Small intestine (tissue), 7 donors: Measurements from ENCODE around the gene ZNF804B. TPM values are rescaled to one million over a fixed set of nuclear protein-coding genes. Genes with fewer than 3 reads are reported as not detected.

Experiments
- DNase-seq, 2 donors: peaks; one replicate each; pipeline versions ENCODE4 v3.0.0 to v3.0.0-alpha.2; 2013
- FAIRE-seq: peaks from 2 replicates; lab custom pipeline; 2012; peaks lifted over from hg19 to GRCh38; lab: Jason Lieb, UNC
- H3K27ac ChIP-seq, 3 donors: one replicate each; pipeline ENCODE4 v1.5.1; 2013; ENCODE audit warnings: low read length in 2 of 3, mild to moderate bottlenecking in 2 of 3, control low read depth in 1 of 3, inconsistent platforms in 1 of 3, low read depth in 1 of 3, moderate library complexity in 1 of 3
- H3K27me3 ChIP-seq, 3 donors: one replicate each; pipeline ENCODE4 v1.6.1; 2013; ENCODE audit warnings: low read length in 3 of 3, inconsistent platforms in 1 of 3; ENCODE audit not compliant: control insufficient read depth in 3 of 3, insufficient read depth in 3 of 3
- H3K36me3 ChIP-seq, 3 donors: one replicate each; pipeline ENCODE4 v1.6.1; 2013; ENCODE audit warnings: low read length in 3 of 3, inconsistent platforms in 1 of 3, low read depth in 1 of 3, mild to moderate bottlenecking in 1 of 3, moderate library complexity in 1 of 3; ENCODE audit not compliant: control insufficient read depth in 3 of 3, insufficient read depth in 2 of 3
- H3K4me1 ChIP-seq, 3 donors: one replicate each; pipeline ENCODE4 v1.6.1; 2013; ENCODE audit warnings: low read length in 2 of 3, inconsistent platforms in 1 of 3, low read depth in 1 of 3, mild to moderate bottlenecking in 1 of 3, moderate library complexity in 1 of 3; ENCODE audit not compliant: control insufficient read depth in 3 of 3, insufficient read depth in 2 of 3
- H3K4me3 ChIP-seq, 3 donors: one replicate each; pipeline ENCODE4 v1.5.1; 2013; ENCODE audit warnings: low read length in 3 of 3, control low read depth in 1 of 3, inconsistent platforms in 1 of 3, low read depth in 1 of 3, mild to moderate bottlenecking in 1 of 3, moderate library complexity in 1 of 3
- H3K9me3 ChIP-seq, 2 donors: one replicate each; pipeline ENCODE4 v1.6.1; 2013; ENCODE audit warnings: low read depth in 1 of 2, low read length in 1 of 2; ENCODE audit not compliant: control insufficient read depth in 2 of 2, insufficient read depth in 1 of 2
- WGBS, 3 donors: extraction: QIAGEN DNeasy Blood & Tissue Kit; methylation state at CpG; one replicate each; pipeline ENCODE4 v1.1.7; 2013; 5-methylcytosine and 5-hydroxymethylcytosine counted together
- polyA plus RNA-seq, 4 donors: library from polyadenylated mRNA; stranded (reverse) in 3 of 4; unstranded in 1 of 4; fragments of 200-250 nt in 3 of 4; fragments of 120-200 nt in 1 of 4; gene quantifications; one replicate each; pipeline versions ENCODE4 v1.2.1 to v1.2.3, GENCODE V29; 2013
- donor health status: healthy with polysubstance abuse.
- donor health status: control.
- donor health status: control.
- donor health status: Bipolar disorder and iron deficiency.
- donor health status: healthy.

The ZNF804B gene
- polyA plus RNA-seq, 4 donors: 0.03 to 0.12 TPM; not detected in 2

DNA sequence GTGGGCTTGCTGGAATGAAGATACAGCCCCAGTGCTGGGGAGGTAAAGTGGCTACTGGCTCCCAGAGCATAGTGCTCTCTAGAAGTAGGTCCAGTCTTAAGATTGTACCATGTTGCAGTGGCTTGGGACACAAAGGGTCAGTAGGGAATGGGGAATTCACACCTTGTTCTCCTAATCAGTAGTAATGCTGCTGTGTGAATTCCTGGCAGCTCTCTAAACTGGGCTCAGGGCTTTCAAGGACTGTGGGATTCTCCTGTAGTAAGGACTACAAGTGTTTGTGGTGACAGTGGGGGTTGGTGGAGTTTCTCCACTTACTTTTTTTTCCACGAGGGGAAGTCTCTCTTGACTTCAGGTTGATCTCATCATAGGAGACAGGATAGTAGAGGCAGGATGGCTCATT, 262.2 kb downstream of the ZNF804B start:
- FAIRE-seq: no peak
- Histone ChIP-seq H3K36me3 (no peaks in the 10 kb centered on the region), H3K9me3 (no peaks in the 10 kb centered on the region), H3K4me3 (no peak overlapping the region), H3K27ac (no peak overlapping the region), H3K27me3 (no peaks in the 10 kb centered on the region), H3K4me1 (no peaks in the 10 kb centered on the region)
- DNase-seq: no peak
- 15 to 49% (median 22%) methylated on average over 1 of the region's 1 CpG for WGBS, 3 donors

DNA sequence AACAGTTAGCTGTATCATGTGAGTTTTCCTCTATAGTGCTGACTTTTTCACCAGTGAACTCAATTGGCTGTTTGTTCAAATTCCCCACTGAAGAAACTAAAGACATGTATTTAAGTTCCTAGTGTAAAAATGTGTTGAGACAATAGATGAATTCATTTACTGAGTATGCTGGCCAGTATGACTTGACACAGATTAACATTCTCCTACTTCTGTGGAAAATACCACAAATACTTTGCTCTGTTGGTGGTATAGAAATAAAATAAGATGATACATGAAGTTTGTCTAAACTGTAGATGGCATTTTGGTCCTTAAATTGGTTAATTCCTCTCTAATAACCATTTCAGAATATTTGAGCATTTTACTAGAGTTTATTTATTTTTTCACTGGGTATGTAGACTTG, 263.7 kb downstream of the ZNF804B start:
- Histone ChIP-seq H3K27me3 (no peaks in the 10 kb centered on the region), H3K4me3 (no peak overlapping the region), H3K9me3 (no peaks in the 10 kb centered on the region), H3K27ac (no peak overlapping the region), H3K36me3 (no peaks in the 10 kb centered on the region), H3K4me1 (no peaks in the 10 kb centered on the region)
- DNase-seq (no peak), FAIRE-seq (no peak)

DNA sequence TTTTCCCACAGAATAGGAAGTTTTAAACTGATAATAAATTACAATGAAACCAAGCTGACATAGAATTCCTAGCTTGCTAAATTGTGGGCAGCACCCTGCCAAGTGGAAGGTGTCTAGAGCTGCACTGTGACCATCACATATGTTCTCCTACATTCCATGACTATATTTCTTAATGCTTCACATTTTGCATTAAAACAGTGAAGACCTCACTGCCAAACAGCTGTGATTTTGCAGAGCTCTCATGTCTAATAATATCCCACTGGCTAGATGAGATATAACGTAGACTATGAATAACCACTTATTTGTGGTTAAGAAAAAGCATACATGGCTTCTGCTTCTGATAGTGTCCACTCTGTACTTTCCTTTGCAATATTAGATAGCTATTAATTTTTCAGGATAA, 264.4 kb downstream of the ZNF804B start:
- no peaks in the 10 kb centered on the region for H3K36me3 ChIP-seq
- H3K9me3 ChIP-seq: no peaks in the 10 kb centered on the region
- DNase-seq (no peak), FAIRE-seq (no peak)
- H3K27ac ChIP-seq: no peak overlapping the region
- 52 to 79% (median 62%) methylated on average over 1 of the region's 1 CpG for WGBS, 3 donors
- H3K4me1 ChIP-seq: no peaks in the 10 kb centered on the region
- H3K27me3 ChIP-seq: no peaks in the 10 kb centered on the region
- H3K4me3 ChIP-seq: no peak overlapping the region

GRCh38 chr7:89027781-89028180, 268.3 kb downstream of the ZNF804B start:
- H3K27ac ChIP-seq: no peak overlapping the region
- no peaks in the 10 kb centered on the region for H3K9me3 ChIP-seq
- no peaks in the 10 kb centered on the region for H3K27me3 ChIP-seq
- no peaks in the 10 kb centered on the region for H3K36me3 ChIP-seq
- no peak overlapping the region for H3K4me3 ChIP-seq
- DNase-seq (no peak), FAIRE-seq (no peak)
- H3K4me1 ChIP-seq: no peaks in the 10 kb centered on the region
- WGBS, 3 donors: 3 to 16% (median 6%) methylated on average over 1 of the region's 1 CpG

GRCh38 chr7:89028319-89028718, 268.8 kb downstream of the ZNF804B start:
- DNase-seq: no peak
- no peak for FAIRE-seq
- H3K9me3 ChIP-seq: no peaks in the 10 kb centered on the region
- no peaks in the 10 kb centered on the region for H3K4me1 ChIP-seq
- no peaks in the 10 kb centered on the region for H3K36me3 ChIP-seq
- no peaks in the 10 kb centered on the region for H3K27me3 ChIP-seq
- H3K4me3 ChIP-seq: no peak overlapping the region
- no peak overlapping the region for H3K27ac ChIP-seq
- WGBS, 3 donors: 70 to 87% (median 78%) methylated on average over 4 of the region's 4 CpGs

DNA sequence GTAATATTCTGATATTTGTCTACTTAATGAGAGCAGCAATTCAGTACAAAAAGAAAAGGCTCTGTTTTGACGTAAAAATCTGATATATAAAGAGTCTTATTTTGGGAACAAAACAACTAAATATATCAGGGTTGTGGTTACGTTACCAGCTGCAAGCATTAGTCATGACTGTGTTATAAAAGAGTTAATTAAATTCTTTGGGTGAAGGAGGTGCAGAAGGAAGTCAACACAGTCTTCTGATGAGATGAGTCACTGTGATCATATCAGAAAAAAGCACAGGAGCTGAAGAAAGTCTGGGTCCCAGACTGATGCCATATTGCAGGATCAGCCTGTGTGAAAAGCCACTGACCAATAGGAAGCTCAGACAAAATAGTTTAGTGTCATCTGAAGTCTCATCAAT, 270.4 kb downstream of the ZNF804B start:
- Histone ChIP-seq H3K27me3 (no peaks in the 10 kb centered on the region), H3K9me3 (no peaks in the 10 kb centered on the region), H3K27ac (no peak overlapping the region), H3K36me3 (no peaks in the 10 kb centered on the region), H3K4me1 (no peaks in the 10 kb centered on the region), H3K4me3 (no peak overlapping the region)
- WGBS, 3 donors: 57 to 62% (median 59%) methylated on average over 2 of the region's 2 CpGs
- DNase-seq (no peak), FAIRE-seq (no peak)

GRCh38 chr7:89041240-89041639, 281.7 kb downstream of the ZNF804B start:
- no peak for DNase-seq
- H3K36me3 ChIP-seq: no peaks in the 10 kb centered on the region
- no peak overlapping the region for H3K4me3 ChIP-seq
- H3K9me3 ChIP-seq: peaks cover 0 to 16% of the 10 kb centered on the region in 2 donors
- 52 to 60% (median 54%) methylated on average over 1 of the region's 1 CpG for WGBS, 3 donors
- no peak for FAIRE-seq
- H3K27ac ChIP-seq: no peak overlapping the region
- H3K4me1 ChIP-seq: no peaks in the 10 kb centered on the region
- no peaks in the 10 kb centered on the region for H3K27me3 ChIP-seq

DNA sequence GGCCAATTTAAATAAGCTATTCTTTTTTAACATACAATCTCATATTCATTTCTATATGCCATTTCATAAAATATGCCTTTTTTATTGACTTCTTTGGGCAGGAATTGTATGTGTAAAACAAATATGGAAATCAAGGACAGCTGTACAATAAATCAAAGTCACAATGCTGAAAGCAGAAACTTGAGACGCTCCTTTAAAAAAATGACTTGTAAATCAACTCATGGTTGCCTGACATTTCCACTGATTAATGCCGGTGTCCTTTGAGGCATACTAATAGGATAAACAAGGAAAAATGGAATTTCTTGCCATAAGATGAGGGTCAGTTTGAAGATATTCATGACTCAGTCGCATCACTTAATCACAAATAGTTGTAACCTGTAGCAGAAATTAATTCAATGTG, 283.4 kb downstream of the ZNF804B start:
- no peak for FAIRE-seq
- Histone ChIP-seq H3K9me3 (peaks cover 0 to 16% of the 10 kb centered on the region in 2 donors), H3K4me3 (no peak overlapping the region), H3K27me3 (no peaks in the 10 kb centered on the region), H3K4me1 (no peaks in the 10 kb centered on the region), H3K36me3 (no peaks in the 10 kb centered on the region), H3K27ac (no peak overlapping the region)
- DNase-seq: no peak
- WGBS, 3 donors: 61 to 73% (median 64%) methylated on average over 3 of the region's 3 CpGs

- Histone ChIP-seq H3K27me3 (no peaks in the 10 kb centered on the region), H3K27ac (no peak overlapping the region), H3K4me3 (no peak overlapping the region), H3K36me3 (no peaks in the 10 kb centered on the region), H3K4me1 (no peaks in the 10 kb centered on the region), H3K9me3 (peaks cover 0 to 6% of the 10 kb centered on the region in 2 donors)
- FAIRE-seq (no peak), DNase-seq (no peak)
- 78 to 87% (median 85%) methylated on average over 3 of the region's 3 CpGs for WGBS, 3 donors
Measured at GRCh38 chr7:89049043-89049442, 289.5 kb downstream of the ZNF804B start.
